Thyroid gland (tissue), 4 donors: ENCODE data around the gene FHIT.

Experiments used
- POLR2A ChIP-seq, 2 donors: fragments of 450-650 bp; IDR thresholded peaks; one replicate each; pipeline ENCODE4 v1.6.1; 2017; ENCODE audit warnings: antibody characterized with exemption in 2 of 2, mild to moderate bottlenecking in 2 of 2, moderate library complexity in 1 of 2
- TF ChIP-seq, protein P1 (sequence below), 6 experiments: fragments of 200-600 bp in 3 of 6; fragments of 450-650 bp in 3 of 6; sonication (generic) in 3 of 6; IDR thresholded peaks; one replicate each; pipeline ENCODE4 v1.5.1; 2016 to 2019; ENCODE audit warnings: antibody characterized with exemption in 6 of 6, mild to moderate bottlenecking in 2 of 6, inconsistent platforms in 1 of 6, moderate library complexity in 1 of 6

DNA sequence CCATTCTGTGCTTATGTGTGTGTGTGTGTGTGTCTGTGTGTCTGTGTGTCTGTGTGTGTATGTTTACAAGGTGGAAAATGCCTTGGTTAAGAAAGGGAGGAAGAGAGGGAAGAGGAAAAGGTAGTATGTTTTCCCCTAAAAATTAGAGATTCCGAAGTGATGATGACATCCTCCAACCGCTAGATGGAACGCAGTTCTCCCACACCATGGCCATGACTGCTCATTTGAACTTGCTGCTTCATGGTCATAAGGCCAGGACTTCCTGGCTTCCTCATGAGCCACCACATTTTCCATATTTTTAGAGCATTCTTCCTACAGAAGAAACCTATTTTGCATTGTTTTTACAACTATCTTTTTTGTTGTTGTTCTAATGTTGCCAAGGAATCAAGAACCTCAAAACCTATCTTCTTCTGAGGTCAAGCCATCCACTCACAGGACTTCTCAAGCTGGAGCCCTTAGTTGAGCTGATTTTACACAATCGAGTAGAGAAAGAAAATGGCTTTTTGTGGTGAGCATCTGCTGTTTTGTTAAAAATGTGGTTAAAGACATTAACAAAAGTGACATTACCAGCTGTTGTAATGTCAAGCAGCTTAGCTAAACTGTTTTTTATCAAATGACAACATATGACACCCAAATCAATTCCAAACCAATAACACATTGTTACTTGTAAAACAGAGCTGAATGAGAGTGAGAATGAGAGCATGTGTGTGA, 1091.0 kb downstream of the FHIT start:
- no peak for TF ChIP-seq POLR2A (IDR thresholded peaks at IDR 0.05)
- TF ChIP-seq, protein P1, sequence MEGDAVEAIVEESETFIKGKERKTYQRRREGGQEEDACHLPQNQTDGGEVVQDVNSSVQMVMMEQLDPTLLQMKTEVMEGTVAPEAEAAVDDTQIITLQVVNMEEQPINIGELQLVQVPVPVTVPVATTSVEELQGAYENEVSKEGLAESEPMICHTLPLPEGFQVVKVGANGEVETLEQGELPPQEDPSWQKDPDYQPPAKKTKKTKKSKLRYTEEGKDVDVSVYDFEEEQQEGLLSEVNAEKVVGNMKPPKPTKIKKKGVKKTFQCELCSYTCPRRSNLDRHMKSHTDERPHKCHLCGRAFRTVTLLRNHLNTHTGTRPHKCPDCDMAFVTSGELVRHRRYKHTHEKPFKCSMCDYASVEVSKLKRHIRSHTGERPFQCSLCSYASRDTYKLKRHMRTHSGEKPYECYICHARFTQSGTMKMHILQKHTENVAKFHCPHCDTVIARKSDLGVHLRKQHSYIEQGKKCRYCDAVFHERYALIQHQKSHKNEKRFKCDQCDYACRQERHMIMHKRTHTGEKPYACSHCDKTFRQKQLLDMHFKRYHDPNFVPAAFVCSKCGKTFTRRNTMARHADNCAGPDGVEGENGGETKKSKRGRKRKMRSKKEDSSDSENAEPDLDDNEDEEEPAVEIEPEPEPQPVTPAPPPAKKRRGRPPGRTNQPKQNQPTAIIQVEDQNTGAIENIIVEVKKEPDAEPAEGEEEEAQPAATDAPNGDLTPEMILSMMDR (IDR thresholded peaks at IDR 0.05) = no peak
